ENCODE data around the gene SEC61A1. TPM values are rescaled to one million over a fixed set of nuclear protein-coding genes. Genes with fewer than 3 reads are reported as not detected.

The SEC61A1 gene
- total RNA-seq, 1 donor from 2014 or later, result 89.8 TPM

GRCh38 chr3:128068156-128068620 lies 16.0 kb downstream of the SEC61A1 start:
- Histone ChIP-seq H3K4me1 (ENCODE audit: control insufficient read depth in 3 of 3, insufficient read depth in 3 of 3, low read length in 3 of 3) (peaks cover 0 to 17% (median 7%) of the 10 kb centered on the region in 3 donors), H3K36me3 (ENCODE audit: control insufficient read depth in 3 of 3, insufficient read depth in 3 of 3, low read length in 3 of 3) (peaks cover 88 to 92% (median 88%) of the 10 kb centered on the region in 3 donors), H3K4me3 (ENCODE audit: low read length in 3 of 3) (no peak overlapping the region), H3K9me3 (ENCODE audit: control insufficient read depth in 3 of 3, low read length in 3 of 3) (no peaks in the 10 kb centered on the region), H3K9ac (ENCODE audit: low read depth in 1 of 3, low read length in 3 of 3) (no peak overlapping the region), H3K27ac (ENCODE audit: low read depth, low read length) (no peak overlapping the region), H3K27me3 (ENCODE audit: control insufficient read depth in 3 of 3, insufficient read depth in 3 of 3, low read length in 3 of 3) (no peaks in the 10 kb centered on the region)

DNA sequence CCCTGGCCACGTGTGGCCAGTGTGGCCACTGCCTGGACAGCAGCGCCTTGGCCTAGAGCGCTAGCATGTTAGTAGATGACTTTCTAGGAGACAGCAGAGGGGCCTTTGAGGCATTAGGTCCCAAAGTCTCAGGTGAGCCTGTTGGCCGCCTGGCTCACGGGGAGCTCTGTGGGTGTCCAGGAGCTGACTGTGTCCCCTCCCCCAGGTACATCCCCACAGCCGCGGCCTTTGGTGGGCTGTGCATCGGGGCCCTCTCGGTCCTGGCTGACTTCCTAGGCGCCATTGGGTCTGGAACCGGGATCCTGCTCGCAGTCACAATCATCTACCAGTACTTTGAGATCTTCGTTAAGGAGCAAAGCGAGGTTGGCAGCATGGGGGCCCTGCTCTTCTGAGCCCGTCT lies 17.0 kb downstream of the SEC61A1 start:
- Histone ChIP-seq H3K36me3 (ENCODE audit: control insufficient read depth in 3 of 3, insufficient read depth in 3 of 3, low read length in 3 of 3) (peaks cover 79 to 88% (median 80%) of the 10 kb centered on the region in 3 donors), H3K4me3 (ENCODE audit: low read length in 3 of 3) (no peak overlapping the region), H3K27me3 (ENCODE audit: control insufficient read depth in 3 of 3, insufficient read depth in 3 of 3, low read length in 3 of 3) (no peaks in the 10 kb centered on the region), H3K9ac (ENCODE audit: low read depth in 1 of 3, low read length in 3 of 3) (no peak overlapping the region), H3K27ac (ENCODE audit: low read depth, low read length) (no peak overlapping the region), H3K4me1 (ENCODE audit: control insufficient read depth in 3 of 3, insufficient read depth in 3 of 3, low read length in 3 of 3) (peaks cover 0 to 17% (median 8%) of the 10 kb centered on the region in 3 donors), H3K9me3 (ENCODE audit: control insufficient read depth in 3 of 3, low read length in 3 of 3) (no peaks in the 10 kb centered on the region)

GRCh38 chr3:128070898-128071591 lies 18.8 kb downstream of the SEC61A1 start:
- Histone ChIP-seq H3K36me3 (ENCODE audit: control insufficient read depth in 3 of 3, insufficient read depth in 3 of 3, low read length in 3 of 3) (peaks cover 66 to 72% (median 68%) of the 10 kb centered on the region in 3 donors), H3K9me3 (ENCODE audit: control insufficient read depth in 3 of 3, low read length in 3 of 3) (no peaks in the 10 kb centered on the region), H3K4me3 (ENCODE audit: low read length in 3 of 3) (no peak overlapping the region), H3K27me3 (ENCODE audit: control insufficient read depth in 3 of 3, insufficient read depth in 3 of 3, low read length in 3 of 3) (no peaks in the 10 kb centered on the region), H3K9ac (ENCODE audit: low read depth in 1 of 3, low read length in 3 of 3) (peak overlapping the region in 1 of 3 donors; percentile 25), H3K4me1 (ENCODE audit: control insufficient read depth in 3 of 3, insufficient read depth in 3 of 3, low read length in 3 of 3) (peaks cover 8 to 30% (median 20%) of the 10 kb centered on the region in 3 donors), H3K27ac (ENCODE audit: low read depth, low read length) (no peak overlapping the region)

DNA sequence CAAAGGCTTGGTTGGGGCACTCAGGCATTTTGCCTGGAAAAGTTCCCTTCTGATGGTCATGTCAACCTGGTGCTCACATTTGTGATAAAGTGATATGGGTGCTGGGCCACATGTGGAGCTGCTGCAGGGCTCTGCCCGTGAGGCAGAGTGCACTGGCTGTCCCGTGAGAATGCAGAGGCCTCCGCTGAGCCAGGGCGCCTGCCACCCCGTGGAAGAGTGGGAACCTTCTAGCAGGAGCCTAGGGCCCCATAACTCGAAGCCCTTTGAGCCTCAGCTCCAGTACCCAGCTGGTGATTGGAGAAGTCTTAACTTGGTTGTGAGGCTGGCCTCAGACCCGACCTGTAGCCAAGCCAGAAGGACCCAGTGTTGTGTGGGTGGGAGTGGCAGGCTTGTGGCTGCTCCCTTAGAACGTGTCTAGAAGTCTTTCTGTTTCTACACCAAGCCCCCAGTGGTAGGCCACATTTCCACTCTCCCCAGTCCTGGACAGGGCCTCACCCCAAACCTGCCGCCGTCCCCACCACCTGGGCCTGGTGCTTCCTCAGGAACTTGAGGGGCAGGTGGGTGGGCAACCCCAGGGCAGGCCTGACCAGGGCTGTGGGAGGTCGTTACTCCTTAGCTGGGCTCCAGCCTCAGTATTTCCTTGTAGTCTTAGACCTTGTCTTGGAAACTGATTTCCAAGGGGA lies 19.7 kb downstream of the SEC61A1 start:
- Histone ChIP-seq H3K27ac (ENCODE audit: low read depth, low read length) (no peak overlapping the region), H3K9me3 (ENCODE audit: control insufficient read depth in 3 of 3, low read length in 3 of 3) (no peaks in the 10 kb centered on the region), H3K4me3 (ENCODE audit: low read length in 3 of 3) (no peak overlapping the region), H3K36me3 (ENCODE audit: control insufficient read depth in 3 of 3, insufficient read depth in 3 of 3, low read length in 3 of 3) (peaks cover 57 to 64% (median 60%) of the 10 kb centered on the region in 3 donors), H3K9ac (ENCODE audit: low read depth in 1 of 3, low read length in 3 of 3) (no peak overlapping the region), H3K4me1 (ENCODE audit: control insufficient read depth in 3 of 3, insufficient read depth in 3 of 3, low read length in 3 of 3) (peaks cover 9 to 36% (median 24%) of the 10 kb centered on the region in 3 donors), H3K27me3 (ENCODE audit: control insufficient read depth in 3 of 3, insufficient read depth in 3 of 3, low read length in 3 of 3) (no peaks in the 10 kb centered on the region)

DNA sequence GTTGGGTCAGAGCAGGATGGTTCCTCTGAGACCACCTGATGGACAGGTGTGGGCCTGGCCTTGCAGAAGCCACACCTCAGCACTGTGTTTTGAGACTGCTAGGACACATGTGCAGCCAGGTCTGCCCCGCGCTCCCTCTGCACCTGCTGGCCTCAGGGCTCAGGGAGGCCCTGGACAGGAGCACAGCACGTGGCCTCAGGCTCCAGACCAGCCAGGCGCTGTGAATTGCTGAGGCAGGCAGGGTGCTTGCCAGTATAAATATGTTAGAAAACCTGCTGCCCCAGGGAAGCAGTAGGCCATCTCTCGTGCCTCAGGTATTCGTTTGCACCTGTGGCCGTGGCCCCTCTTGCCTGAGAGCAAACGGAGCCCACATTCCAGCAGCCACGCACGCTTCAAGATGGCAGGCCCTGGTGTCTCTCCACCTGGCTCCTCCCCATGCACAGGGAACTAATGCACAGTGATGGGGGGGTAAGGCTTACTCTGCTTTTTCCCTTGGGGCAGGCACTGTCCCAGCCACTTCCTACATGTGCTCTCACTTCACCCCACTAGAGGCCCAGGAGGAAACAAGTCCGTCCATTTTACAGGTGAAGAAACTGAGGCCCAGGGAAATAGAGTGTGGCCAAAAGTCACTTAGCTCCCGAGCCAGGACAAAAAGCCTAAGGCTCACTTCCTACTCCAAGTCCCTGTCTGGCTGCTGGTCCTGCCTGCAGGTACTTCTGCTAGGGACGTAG lies 20.4 kb downstream of the SEC61A1 start:
- Histone ChIP-seq H3K36me3 (ENCODE audit: control insufficient read depth in 3 of 3, insufficient read depth in 3 of 3, low read length in 3 of 3) (peaks cover 50 to 57% (median 53%) of the 10 kb centered on the region in 3 donors), H3K4me1 (ENCODE audit: control insufficient read depth in 3 of 3, insufficient read depth in 3 of 3, low read length in 3 of 3) (peaks cover 12 to 43% (median 27%) of the 10 kb centered on the region in 3 donors), H3K9ac (ENCODE audit: low read depth in 1 of 3, low read length in 3 of 3) (no peak overlapping the region), H3K4me3 (ENCODE audit: low read length in 3 of 3) (no peak overlapping the region), H3K27ac (ENCODE audit: low read depth, low read length) (no peak overlapping the region), H3K9me3 (ENCODE audit: control insufficient read depth in 3 of 3, low read length in 3 of 3) (no peaks in the 10 kb centered on the region), H3K27me3 (ENCODE audit: control insufficient read depth in 3 of 3, insufficient read depth in 3 of 3, low read length in 3 of 3) (no peaks in the 10 kb centered on the region)

GRCh38 chr3:128073185-128073725 lies 21.0 kb downstream of the SEC61A1 start:
- H3K36me3 ChIP-seq (ENCODE audit: control insufficient read depth in 3 of 3, insufficient read depth in 3 of 3, low read length in 3 of 3), result peaks cover 44 to 50% (median 46%) of the 10 kb centered on the region in 3 donors
- no peak overlapping the region for H3K9ac ChIP-seq (ENCODE audit: low read depth in 1 of 3, low read length in 3 of 3)
- no peak overlapping the region for H3K4me3 ChIP-seq (ENCODE audit: low read length in 3 of 3)
- no peaks in the 10 kb centered on the region for H3K9me3 ChIP-seq (ENCODE audit: control insufficient read depth in 3 of 3, low read length in 3 of 3)
- peak overlapping the region; percentile 44 for H3K27ac ChIP-seq (ENCODE audit: low read depth, low read length)
- no peaks in the 10 kb centered on the region for H3K27me3 ChIP-seq (ENCODE audit: control insufficient read depth in 3 of 3, insufficient read depth in 3 of 3, low read length in 3 of 3)
- peaks cover 14 to 43% (median 28%) of the 10 kb centered on the region in 3 donors for H3K4me1 ChIP-seq (ENCODE audit: control insufficient read depth in 3 of 3, insufficient read depth in 3 of 3, low read length in 3 of 3)

- H3K4me3 ChIP-seq (ENCODE audit: low read length in 3 of 3), result no peak overlapping the region
- H3K9ac ChIP-seq (ENCODE audit: low read depth in 1 of 3, low read length in 3 of 3), result no peak overlapping the region
- peaks cover 40 to 45% (median 41%) of the 10 kb centered on the region in 3 donors for H3K36me3 ChIP-seq (ENCODE audit: control insufficient read depth in 3 of 3, insufficient read depth in 3 of 3, low read length in 3 of 3)
- no peaks in the 10 kb centered on the region for H3K9me3 ChIP-seq (ENCODE audit: control insufficient read depth in 3 of 3, low read length in 3 of 3)
- H3K27ac ChIP-seq (ENCODE audit: low read depth, low read length), result peak overlapping the region; percentile 44
- peaks cover 14 to 43% (median 28%) of the 10 kb centered on the region in 3 donors for H3K4me1 ChIP-seq (ENCODE audit: control insufficient read depth in 3 of 3, insufficient read depth in 3 of 3, low read length in 3 of 3)
- no peaks in the 10 kb centered on the region for H3K27me3 ChIP-seq (ENCODE audit: control insufficient read depth in 3 of 3, insufficient read depth in 3 of 3, low read length in 3 of 3)
Measured at GRCh38 chr3:128073807-128074206, 21.6 kb downstream of the SEC61A1 start.

DNA sequence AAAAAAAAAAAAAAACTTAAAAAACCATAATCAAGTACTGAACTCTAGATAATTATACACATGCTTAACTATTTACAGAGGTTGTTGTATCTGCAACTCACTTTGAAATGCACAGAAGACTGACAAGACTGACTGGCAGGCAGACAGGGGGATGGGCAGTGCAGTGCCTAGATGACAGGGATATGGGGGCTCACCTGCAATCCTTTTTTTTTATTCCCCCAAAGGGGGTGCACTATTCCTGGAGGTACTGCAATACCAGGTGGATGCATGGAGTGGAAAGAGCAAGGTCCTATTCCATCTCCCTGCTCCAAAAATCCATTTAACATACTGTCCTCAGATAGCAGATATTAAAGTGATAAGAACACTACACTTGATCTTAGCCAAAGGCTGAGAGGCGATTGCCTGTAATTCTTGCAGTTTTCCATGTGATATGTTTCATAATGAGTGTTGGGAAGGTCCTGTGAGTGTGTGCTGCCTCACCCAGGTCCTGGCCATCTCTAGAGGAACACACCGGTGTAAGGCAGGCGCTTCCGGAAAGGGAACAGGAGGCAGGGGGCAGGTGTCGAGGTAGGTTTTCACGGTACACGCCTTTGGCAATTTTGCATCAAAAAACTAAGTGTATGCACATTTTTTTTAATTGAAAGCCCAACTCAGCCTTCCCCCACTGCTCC lies 22.7 kb downstream of the SEC61A1 start:
- H3K4me3 ChIP-seq (ENCODE audit: low read length in 3 of 3), result peak overlapping the region; percentile 31 to 73 (median 71)
- H3K27ac ChIP-seq (ENCODE audit: low read depth, low read length), result peak overlapping the region; percentile 41
- H3K9me3 ChIP-seq (ENCODE audit: control insufficient read depth in 3 of 3, low read length in 3 of 3), result no peaks in the 10 kb centered on the region
- peaks cover 14 to 43% (median 32%) of the 10 kb centered on the region in 3 donors for H3K4me1 ChIP-seq (ENCODE audit: control insufficient read depth in 3 of 3, insufficient read depth in 3 of 3, low read length in 3 of 3)
- H3K9ac ChIP-seq (ENCODE audit: low read depth in 1 of 3, low read length in 3 of 3), result peak overlapping the region; percentile 13 to 75 (median 28)
- H3K36me3 ChIP-seq (ENCODE audit: control insufficient read depth in 3 of 3, insufficient read depth in 3 of 3, low read length in 3 of 3), result peaks cover 32 to 43% (median 37%) of the 10 kb centered on the region in 3 donors
- no peaks in the 10 kb centered on the region for H3K27me3 ChIP-seq (ENCODE audit: control insufficient read depth in 3 of 3, insufficient read depth in 3 of 3, low read length in 3 of 3)
